WTC11 (cell line): Measurements from ENCODE around the gene KCTD11. TPM values are rescaled to one million over a fixed set of nuclear protein-coding genes. Genes with fewer than 3 reads are reported as not detected.

ENCODE experiments used
- ATF2 ChIP-seq: sonication (generic); formaldehyde crosslinking; IDR thresholded peaks from 2 replicates; pipeline ENCODE4 v1.8.1; 2022; ENCODE audit warnings: low read depth, missing genetic modification reagents, borderline replicate concordance
- CREM ChIP-seq: sonication (generic); formaldehyde crosslinking; IDR thresholded peaks from 2 replicates; pipeline ENCODE4 v1.8.1; 2022; ENCODE audit warnings: mild to moderate bottlenecking, missing genetic modification reagents, moderate library complexity
- CTCF ChIP-seq: fragments of 200-600 bp; IDR thresholded peaks from 2 replicates; pipeline ENCODE4 v1.8.0; 2022; ENCODE audit warnings: antibody characterized with exemption
- E2F5 ChIP-seq: sonication (generic); formaldehyde crosslinking; IDR thresholded peaks from 2 replicates; pipeline ENCODE4 v1.8.1; 2022; ENCODE audit warnings: mild to moderate bottlenecking, moderate library complexity, missing genetic modification reagents
- EMX1 ChIP-seq: fragments of 250-450 bp; sonication (Bioruptor Pico); IDR thresholded peaks from 2 replicates; pipeline ENCODE4 v1.8.0; 2021; ENCODE audit warnings: mild to moderate bottlenecking
- FOXP4 ChIP-seq: sonication (generic); formaldehyde crosslinking; IDR thresholded peaks from 2 replicates; pipeline ENCODE4 v1.8.0; 2022; ENCODE audit warnings: mild to moderate bottlenecking, missing genetic modification reagents
- GRHL2 ChIP-seq: fragments of 250-450 bp; sonication (Bioruptor Pico); IDR thresholded peaks from 2 replicates; pipeline ENCODE4 v1.8.0; 2022; ENCODE audit warnings: mild to moderate bottlenecking, moderate library complexity; ENCODE audit not compliant: insufficient replicate concordance, severe bottlenecking
- HMGXB4 ChIP-seq: sonication (generic); formaldehyde crosslinking; IDR thresholded peaks from 2 replicates; pipeline ENCODE4 v1.8.1; 2023; ENCODE audit warnings: mild to moderate bottlenecking, moderate library complexity, missing genetic modification reagents
- MAX ChIP-seq: sonication (generic); formaldehyde crosslinking; IDR thresholded peaks from 2 replicates; pipeline ENCODE4 v1.8.0; 2022; ENCODE audit warnings: mild to moderate bottlenecking, missing genetic modification reagents
- NFYB ChIP-seq: sonication (generic); formaldehyde crosslinking; conservative IDR thresholded peaks from 2 replicates; pipeline ENCODE4 v1.8.0; 2022; ENCODE audit warnings: low read depth, missing genetic modification reagents
- NR2C2 ChIP-seq: sonication (generic); formaldehyde crosslinking; IDR thresholded peaks from 2 replicates; pipeline ENCODE4 v1.8.0; 2022; ENCODE audit warnings: mild to moderate bottlenecking, missing genetic modification reagents
- SP1 ChIP-seq: sonication (generic); formaldehyde crosslinking; conservative IDR thresholded peaks from 2 replicates; pipeline ENCODE4 v1.8.1; 2022; ENCODE audit warnings: missing genetic modification reagents
- TEAD1 ChIP-seq: sonication (generic); formaldehyde crosslinking; IDR thresholded peaks from 2 replicates; pipeline ENCODE4 v1.8.0; 2022; ENCODE audit warnings: mild to moderate bottlenecking, missing genetic modification reagents
- ZBTB21 ChIP-seq: sonication (generic); formaldehyde crosslinking; IDR thresholded peaks from 2 replicates; pipeline ENCODE4 v1.8.1; 2023; ENCODE audit warnings: mild to moderate bottlenecking, missing genetic modification reagents, borderline replicate concordance
- ZMAT4 ChIP-seq: fragments of 250-450 bp; sonication (Bioruptor Pico); IDR thresholded peaks from 2 replicates; pipeline ENCODE4 v1.9.0; 2021; ENCODE audit warnings: mild to moderate bottlenecking
- ZNF317 ChIP-seq: sonication (generic); formaldehyde crosslinking; IDR thresholded peaks from 2 replicates; pipeline ENCODE4 v1.8.1; 2023; ENCODE audit warnings: low read depth, mild to moderate bottlenecking, moderate library complexity, missing genetic modification reagents, borderline replicate concordance
- total RNA-seq: library from RNA; stranded (reverse); gene quantifications from 3 replicates; pipeline ENCODE4 v1.2.3, GENCODE V29; 2021

KCTD11 gene
- total RNA-seq, 1 experiment from 2014 or later, result 8.1 TPM

- TF ChIP-seq CREM (0 out of 2 replicates have a peak, but pooled peaks have one; percentile 32), NFYB (CRISPR knock-in tag) (peak; percentile 77), HMGXB4 (CRISPR knock-in tag) (peak; percentile 25; the same call in 1 of the 2 replicates), TEAD1 (CRISPR knock-in tag) (no peak), FOXP4 (CRISPR knock-in tag) (no peak), E2F5 (CRISPR knock-in tag) (0 out of 2 replicates have a peak, but pooled peaks have one; percentile 43), ZBTB21 (no peak), ZNF317 (CRISPR knock-in tag) (no peak), ATF2 (CRISPR knock-in tag) (no peak), SP1 (CRISPR knock-in tag) (peak; percentile 66), CTCF (no peak), GRHL2 (CRISPR knock-in tag) (no peak), NR2C2 (CRISPR knock-in tag) (no peak), MAX (0 out of 2 replicates have a peak, but pooled peaks have one; percentile 12), ZMAT4 (CRISPR knock-in tag) (no peak), EMX1 (CRISPR knock-in tag) (no peak)
- TF ChIP-seq, all 79 proteins: peak for 8
Observed at GRCh38 chr17:7403977-7404736, 52.2 kb downstream of the KCTD11 start, which contains the start of gene TMEM256 (continued).

Other genes starting within 250 kb of the KCTD11 start
- 0.13 to 0.30 TPM (median 0.14 TPM) in 3 replicates for gene ASGR2, start 237.3 kb upstream of the KCTD11 start, total RNA-seq
- 13.3 to 17.7 TPM (median 15.8 TPM) in 3 replicates for gene ASGR1, start 172.8 kb upstream of the KCTD11 start, total RNA-seq
- gene DLG4, start 132.3 kb upstream of the KCTD11 start, total RNA-seq, result 47.1 to 59.7 TPM (median 48.0 TPM) in 3 replicates
- gene ACADVL, start 132.2 kb upstream of the KCTD11 start, total RNA-seq, result 213 to 236 TPM (median 221 TPM) in 3 replicates
- 57.6 to 67.3 TPM (median 59.8 TPM) in 3 replicates for gene DVL2, start 117.6 kb upstream of the KCTD11 start, total RNA-seq
- 45.8 to 50.1 TPM (median 49.1 TPM) in 3 replicates for gene PHF23, start 112.7 kb upstream of the KCTD11 start, total RNA-seq
- gene GABARAP, start 109.7 kb upstream of the KCTD11 start, total RNA-seq, result 228 to 247 TPM (median 238 TPM) in 3 replicates
- 120 to 127 TPM (median 126 TPM) in 3 replicates for gene CTDNEP1, start 100.4 kb upstream of the KCTD11 start, total RNA-seq
- gene ELP5, start 99.9 kb upstream of the KCTD11 start, total RNA-seq, result 101 to 103 TPM (median 103 TPM) in 3 replicates
- 131 to 136 TPM (median 136 TPM) in 3 replicates for gene CLDN7, start 89.7 kb upstream of the KCTD11 start, total RNA-seq
- 5.6 to 6.4 TPM (median 6.2 TPM) in 3 replicates for gene SLC2A4, start 70.4 kb upstream of the KCTD11 start, total RNA-seq
- 26.8 to 36.5 TPM (median 35.2 TPM) in 3 replicates for gene YBX2, start 57.5 kb upstream of the KCTD11 start, total RNA-seq
- gene EIF5A, start 44.5 kb upstream of the KCTD11 start, total RNA-seq, result 929 to 1,021 TPM (median 936 TPM) in 3 replicates
- 42.2 to 55.9 TPM (median 44.7 TPM) in 3 replicates for gene GPS2, start 36.8 kb upstream of the KCTD11 start, total RNA-seq
- 44.3 to 64.4 TPM (median 50.2 TPM) in 3 replicates for gene NEURL4, start 22.8 kb upstream of the KCTD11 start, total RNA-seq
- 58.6 to 63.9 TPM (median 60.6 TPM) in 3 replicates for gene ACAP1, start 15.6 kb upstream of the KCTD11 start, total RNA-seq
- gene TMEM95, start 3.0 kb downstream of the KCTD11 start, total RNA-seq, result not detected in 3 replicates
- 9.3 to 11.8 TPM (median 10.7 TPM) in 3 replicates for gene TNK1, start 28.9 kb downstream of the KCTD11 start, total RNA-seq
- 34.1 to 42.7 TPM (median 37.6 TPM) in 3 replicates for gene PLSCR3, start 42.4 kb downstream of the KCTD11 start, total RNA-seq
- gene TMEM256, start 51.9 kb downstream of the KCTD11 start, total RNA-seq, result 132 to 180 TPM (median 178 TPM) in 3 replicates
- gene NLGN2, start 55.7 kb downstream of the KCTD11 start, total RNA-seq, result 76.7 to 112 TPM (median 96.9 TPM) in 3 replicates
- gene SPEM1, start 68.2 kb downstream of the KCTD11 start, total RNA-seq, result 0.18 to 0.35 TPM in 2 of 3 replicates, not detected in the other
- 0.13 TPM in 1 of 3 replicates, not detected in the others for gene SPEM2, start 73.5 kb downstream of the KCTD11 start, total RNA-seq
- not detected in 3 replicates for gene SPEM3, start 76.7 kb downstream of the KCTD11 start, total RNA-seq
- gene TMEM102, start 83.3 kb downstream of the KCTD11 start, total RNA-seq, result 13.5 to 15.3 TPM (median 13.9 TPM) in 3 replicates
- 19.8 to 29.1 TPM (median 28.0 TPM) in 3 replicates for gene FGF11, start 87.3 kb downstream of the KCTD11 start, total RNA-seq
- gene CHRNB1, start 92.9 kb downstream of the KCTD11 start, total RNA-seq, result 16.0 to 21.5 TPM (median 20.8 TPM) in 3 replicates
- gene ZBTB4, start 127.5 kb downstream of the KCTD11 start, total RNA-seq, result 14.6 to 17.0 TPM (median 16.2 TPM) in 3 replicates
- gene SLC35G6, start 129.3 kb downstream of the KCTD11 start, total RNA-seq, result 0.16 to 0.26 TPM (median 0.18 TPM) in 3 replicates
- 166 to 170 TPM (median 170 TPM) in 3 replicates for gene POLR2A, start 132.2 kb downstream of the KCTD11 start, total RNA-seq
- 8.1 to 10.5 TPM (median 10.2 TPM) in 3 replicates for gene TNFSF12, start 196.9 kb downstream of the KCTD11 start, total RNA-seq
- gene TNFSF13, start 206.6 kb downstream of the KCTD11 start, total RNA-seq, result 2.2 to 3.2 TPM (median 2.9 TPM) in 3 replicates
- 72.2 to 85.4 TPM (median 75.2 TPM) in 3 replicates for gene SENP3, start 209.8 kb downstream of the KCTD11 start, total RNA-seq
- gene CD68, start 227.5 kb downstream of the KCTD11 start, total RNA-seq, result 0.41 to 0.87 TPM (median 0.72 TPM) in 3 replicates
- gene MPDU1, start 231.7 kb downstream of the KCTD11 start, total RNA-seq, result 55.3 to 57.7 TPM (median 57.0 TPM) in 3 replicates
- gene SOX15, start 237.9 kb downstream of the KCTD11 start, total RNA-seq, result 15.2 to 19.9 TPM (median 17.5 TPM) in 3 replicates